UCSD-AML1 (cell line): ENCODE results near the gene PROK1.

ENCODE experiments used
- DNase-seq: peaks from one replicate; lab custom pipeline; 2025; ENCODE audit not compliant: unreplicated experiment; lab: John Stamatoyannopoulos, UW

The PROK1 gene

GRCh38 chr1:110464340-110464739 lies 13.4 kb downstream of the PROK1 start:
- no peak for DNase-seq

- no peak for DNase-seq
Observed at GRCh38 chr1:110465038-110465813, 14.3 kb downstream of the PROK1 start.

GRCh38 chr1:110465814-110466380 lies 14.9 kb downstream of the PROK1 start:
- no peak for DNase-seq

- no peak for DNase-seq
Observed at GRCh38 chr1:110466646-110467280, 15.8 kb downstream of the PROK1 start.

GRCh38 chr1:110471131-110471530 lies 20.2 kb downstream of the PROK1 start:
- no peak for DNase-seq

GRCh38 chr1:110472546-110472945 lies 21.6 kb downstream of the PROK1 start:
- DNase-seq, result no peak

- DNase-seq, result no peak
Observed at GRCh38 chr1:110474444-110474843, 23.5 kb downstream of the PROK1 start.

- no peak for DNase-seq
Observed at GRCh38 chr1:110475362-110476027, 24.5 kb downstream of the PROK1 start.

GRCh38 chr1:110476028-110476765 lies 25.2 kb downstream of the PROK1 start:
- DNase-seq, result no peak

GRCh38 chr1:110477041-110477440 lies 26.1 kb downstream of the PROK1 start:
- no peak for DNase-seq

- no peak for DNase-seq
Observed at GRCh38 chr1:110477445-110477957, 26.6 kb downstream of the PROK1 start.

GRCh38 chr1:110477967-110478640 lies 27.2 kb downstream of the PROK1 start:
- no peak for DNase-seq

GRCh38 chr1:110478886-110479285 lies 27.9 kb downstream of the PROK1 start:
- DNase-seq, result no peak

GRCh38 chr1:110480356-110481096 lies 29.6 kb downstream of the PROK1 start:
- DNase-seq, result no peak

GRCh38 chr1:110481968-110482623 lies 31.1 kb downstream of the PROK1 start:
- DNase-seq, result no peak

GRCh38 chr1:110482662-110483307 lies 31.8 kb downstream of the PROK1 start:
- DNase-seq, result no peak

GRCh38 chr1:110483308-110483685 lies 32.3 kb downstream of the PROK1 start:
- no peak for DNase-seq

GRCh38 chr1:110484801-110485200 lies 33.9 kb downstream of the PROK1 start:
- DNase-seq, result no peak

GRCh38 chr1:110485725-110486124 lies 34.8 kb downstream of the PROK1 start:
- DNase-seq, result no peak
